Right lobe of liver (tissue), 6 donors: ENCODE measurements around the gene GTF3C2. TPM values are rescaled to one million over a fixed set of nuclear protein-coding genes. Genes with fewer than 3 reads are reported as not detected.

Experiments used
- ATAC-seq, 4 donors: fragments of 200-7000 bp; cut with Tn5 transposase; one replicate each; pipeline ENCODE4 v1.9.1; 2020; ENCODE audit warnings: mild to moderate bottlenecking in 4 of 4, moderate library complexity in 4 of 4
- DNase-seq, 3 donors: peaks; one replicate each; pipeline ENCODE4 v3.0.0-alpha.2; 2020
- H3K27ac ChIP-seq, 3 donors: fragments of 200-600 bp; one replicate each; pipeline ENCODE4 v1.8.0; 2022
- H3K27me3 ChIP-seq, 2 donors: fragments of 200-600 bp; one replicate each; pipeline ENCODE4 v1.8.0; 2022
- H3K36me3 ChIP-seq, 4 donors: fragments of 200-600 bp; sonication (generic) in 1 of 4; one replicate each; pipeline versions ENCODE4 v1.5.1 to v1.8.0; 2017 to 2022; ENCODE audit warnings: control low read depth in 1 of 4
- H3K4me1 ChIP-seq, 4 donors: fragments of 200-600 bp; sonication (generic) in 1 of 4; one replicate each; pipeline versions ENCODE4 v1.5.1 to v1.8.0; 2017 to 2022; ENCODE audit warnings: control low read depth in 1 of 4
- H3K4me3 ChIP-seq, 3 donors: fragments of 200-600 bp; one replicate each; pipeline ENCODE4 v1.8.0; 2022
- H3K9me3 ChIP-seq, 4 donors: fragments of 200-600 bp; sonication (generic) in 1 of 4; one replicate each; pipeline versions ENCODE4 v1.5.1 to v1.8.0; 2017 to 2022; ENCODE audit warnings: control low read depth in 1 of 4
- CTCF ChIP-seq, 4 donors: fragments of 200-600 bp in 3 of 4; fragments of 450-650 bp in 1 of 4; IDR thresholded peaks; one replicate each; pipeline versions ENCODE4 v1.5.1 to v1.8.0; 2016 to 2022; ENCODE audit warnings: antibody characterized with exemption in 4 of 4, mild to moderate bottlenecking in 2 of 4
- POLR2A ChIP-seq: fragments of 450-650 bp; IDR thresholded peaks from one replicate; pipeline ENCODE4 v1.6.1; 2017; ENCODE audit warnings: antibody characterized with exemption, mild to moderate bottlenecking
- WGBS: methylation state at CpG from one replicate; pipeline ENCODE4 v1.1.6; 2018; ENCODE audit warnings: low coverage, low lambda C conversion rate; ENCODE audit not compliant: insufficient coverage; ENCODE audit errors: missing lambda C conversion rate; 5-methylcytosine and 5-hydroxymethylcytosine counted together
- intact Hi-C, 2 donors: fragments of 100-400 bp; cut with DNase I; formaldehyde crosslinking; loops; one replicate each; pipeline versions ENCODE4 v1.11.2 to v1.14.1; 2022
- long read RNA-seq: library from polyadenylated mRNA; unstranded; transcript quantifications from one replicate; pipeline ENCODE4 v2.0.0, GENCODE V29; 2019
- total RNA-seq, 6 experiments: library from RNA; depleted of rRNA in 2 of 6; stranded (reverse); fragments of >200 nt in 2 of 6; fragmentation: NEBNext Ultra II Directional in 3 of 6; extraction: Animal tissue kit (Norgen Biotek cat#: 25700) in 3 of 6; gene quantifications; one replicate each; pipeline versions ENCODE4 v1.1.0 to v1.2.4, GENCODE V29; 2016 to 2023
- donor health status: DM: no; HTN: yes; CAD: no.
- donor health status: DM: no; HTN: no; CAD: no.
- donor health status: DM: no; HTN: no; CAD: no.
- donor health status: DM: no; HTN: yes; CAD: no.
- donor health status: DM: no; HTN: yes; CAD: no.

Gene GTF3C2
- total RNA-seq: 10 to 100 TPM; 13.4 to 20.1 (median 16.8) TPM
- long read RNA-seq, partial matches to known transcripts: 0 of 1 reads
- long read RNA-seq, other reads (novel, unspliced or antisense): 1 of 1 reads

GRCh38 chr2:27356382-27357181 is at the start of gene GTF3C2:
Gene GTF3C2 (minus strand): TSS chr2:27356764. CDS start chr2:27343554, 13,210 bp downstream.
- 0% methylated on average over 40 of the region's 67 CpGs for WGBS
- peak within 1 kb of the TSS; percentile 91 to 96 (median 93) for H3K4me3 ChIP-seq
- peaks cover 0 to 36% (median 3%) of the 10 kb centered on the region in 4 donors for H3K4me1 ChIP-seq

GRCh38 chr2:27400348-27401135 is 44.0 kb upstream of the GTF3C2 start:
- H3K27me3 ChIP-seq: no peaks in the 10 kb centered on the region
- no peaks in the 10 kb centered on the region for H3K36me3 ChIP-seq
- no peak overlapping the region for H3K27ac ChIP-seq
- no peaks in the 10 kb centered on the region for H3K4me1 ChIP-seq
- no peak overlapping the region for H3K4me3 ChIP-seq
- no peak for DNase-seq
- WGBS: 94% methylated on average over 2 of the region's 2 CpGs
- TF ChIP-seq POLR2A: no peak
- no peak for TF ChIP-seq CTCF (IDR thresholded peaks at IDR 0.05)
- intact Hi-C loops: no loop called here
- no peak for ATAC-seq
- no peaks in the 10 kb centered on the region for H3K9me3 ChIP-seq

More at GRCh38 chr2:27356382-27357181, at the start of gene GTF3C2:
- no peaks in the 10 kb centered on the region for H3K36me3 ChIP-seq
- intact Hi-C loops: loop anchor here in 1 of 2 donors (2.0 kb wide), 1 partner anchor 14 kb away; the partner anchor contains the start of genes EIF2B4 and SNX17
- TF ChIP-seq POLR2A: no peak
- peak in 1 of 4 donors; percentile 9 for TF ChIP-seq CTCF (IDR thresholded peaks at IDR 0.05)
- peak; percentile 92 to 97 (median 94) for ATAC-seq
- H3K27me3 ChIP-seq: no peaks in the 10 kb centered on the region
- peak within 1 kb of the TSS; percentile 75 to 88 (median 79) for H3K27ac ChIP-seq
- DNase-seq: peak; percentile 93 to 95 (median 95)
- no peaks in the 10 kb centered on the region for H3K9me3 ChIP-seq

- ATAC-seq: no peak
- Histone ChIP-seq H3K9me3 (no peaks in the 10 kb centered on the region), H3K27ac (no peak overlapping the region), H3K36me3 (no peaks in the 10 kb centered on the region), H3K27me3 (no peaks in the 10 kb centered on the region), H3K4me3 (no peak overlapping the region), H3K4me1 (no peaks in the 10 kb centered on the region)
- DNase-seq: no peak
- WGBS: 86% methylated on average over 5 of the region's 5 CpGs
- intact Hi-C loops: no loop called here
- TF ChIP-seq CTCF (IDR thresholded peaks at IDR 0.05) (no peak), POLR2A (no peak)
Measured at GRCh38 chr2:27398962-27399361, 42.4 kb upstream of the GTF3C2 start.

GRCh38 chr2:27393225-27393624 is 36.7 kb upstream of the GTF3C2 start:
- H3K27me3 ChIP-seq: no peaks in the 10 kb centered on the region
- no peaks in the 10 kb centered on the region for H3K4me1 ChIP-seq
- peaks cover 0 to 5% (median 0%) of the 10 kb centered on the region in 4 donors for H3K36me3 ChIP-seq
- no peak overlapping the region for H3K27ac ChIP-seq
- intact Hi-C loops: no loop called here
- TF ChIP-seq POLR2A (no peak), CTCF (IDR thresholded peaks at IDR 0.05) (no peak)
- 95% methylated on average over 8 of the region's 33 CpGs for WGBS
- H3K4me3 ChIP-seq: no peak overlapping the region
- DNase-seq: no peak
- H3K9me3 ChIP-seq: no peaks in the 10 kb centered on the region
- no peak for ATAC-seq
